ENCODE data around the gene FAM180A.

FAM180A gene

GRCh38 chr7:135713836-135714470 is 34.7 kb downstream of the FAM180A start:
- no peak for TF ChIP-seq CTCF (IDR thresholded peaks at IDR 0.05; ENCODE audit: low read depth, low read length)
- H3K4me3 ChIP-seq (ENCODE audit: low read depth, low read length), result no peak overlapping the region

- no peak overlapping the region for H3K4me3 ChIP-seq (ENCODE audit: low read depth, low read length)
- no peak for TF ChIP-seq CTCF (IDR thresholded peaks at IDR 0.05; ENCODE audit: low read depth, low read length)
These were observed 35.8 kb downstream of the FAM180A start for GRCh38 chr7:135712796-135713195.

- H3K4me3 ChIP-seq (ENCODE audit: low read depth, low read length), result no peak overlapping the region
- no peak for TF ChIP-seq CTCF (IDR thresholded peaks at IDR 0.05; ENCODE audit: low read depth, low read length)
These were observed 36.3 kb downstream of the FAM180A start for GRCh38 chr7:135712182-135712782.

GRCh38 chr7:135711139-135711469 is 37.5 kb downstream of the FAM180A start:
- TF ChIP-seq CTCF (IDR thresholded peaks at IDR 0.05; ENCODE audit: low read depth, low read length), result no peak
- no peak overlapping the region for H3K4me3 ChIP-seq (ENCODE audit: low read depth, low read length)

GRCh38 chr7:135710417-135711138 is 38.0 kb downstream of the FAM180A start:
- no peak overlapping the region for H3K4me3 ChIP-seq (ENCODE audit: low read depth, low read length)
- TF ChIP-seq CTCF (IDR thresholded peaks at IDR 0.05; ENCODE audit: low read depth, low read length), result peak; percentile 48

- TF ChIP-seq CTCF (IDR thresholded peaks at IDR 0.05; ENCODE audit: low read depth, low read length), result no peak
- no peak overlapping the region for H3K4me3 ChIP-seq (ENCODE audit: low read depth, low read length)
These were observed 39.1 kb downstream of the FAM180A start for GRCh38 chr7:135709508-135709907.

GRCh38 chr7:135708041-135708440 is 40.6 kb downstream of the FAM180A start:
- H3K4me3 ChIP-seq (ENCODE audit: low read depth, low read length), result no peak overlapping the region
- no peak for TF ChIP-seq CTCF (IDR thresholded peaks at IDR 0.05; ENCODE audit: low read depth, low read length)

Data from WI38 (cell line).